ENCODE measurements around the gene TRPM4. TPM values are rescaled to one million over a fixed set of nuclear protein-coding genes. Genes with fewer than 3 reads are reported as not detected.

The TRPM4 gene
- total and polyA plus RNA-seq, 2 experiments from 2014 or later: 16.5 to 25.7 TPM

DNA sequence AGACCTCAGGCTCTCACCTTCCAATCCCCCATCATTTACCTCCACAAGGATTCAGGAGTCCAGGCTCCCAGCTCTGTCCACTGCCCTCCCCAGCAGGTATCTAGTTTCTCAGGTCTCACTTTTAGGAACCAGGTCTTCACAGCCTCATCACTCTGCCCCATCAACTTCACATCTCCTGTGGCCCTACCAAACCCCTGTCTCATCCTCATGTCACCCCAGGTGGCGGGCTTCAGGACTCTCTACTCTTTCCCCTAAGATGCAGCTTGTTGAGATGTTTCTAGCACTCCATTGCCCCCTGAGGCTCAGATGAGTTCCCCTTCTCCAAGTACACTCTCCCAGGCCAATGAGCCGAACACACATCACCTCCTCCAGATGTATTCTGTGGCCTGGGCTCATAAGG is 36.7 kb upstream of the TRPM4 start:
- no peak for DNase-seq (ENCODE audit: low spot score)
- no peak overlapping the region for H3K27ac Mint-ChIP-seq
- H3K9me3 Mint-ChIP-seq: no peaks in the 10 kb centered on the region
- TF ChIP-seq ZNF331 (CRISPR knock-in tag; IDR thresholded peaks at IDR 0.05; ENCODE audit: low read depth) (no peak), JUNB (IDR thresholded peaks at IDR 0.05; ENCODE audit: unreplicated experiment) (no peak), ZNF114 (CRISPR knock-in tag; IDR thresholded peaks at IDR 0.05) (no peak), POLR2AphosphoS5 (IDR thresholded peaks at IDR 0.05; ENCODE audit: low read depth) (no peak), EZH2phosphoT487 (IDR thresholded peaks at IDR 0.05; ENCODE audit: unreplicated experiment) (no peak), STAT1 (IDR thresholded peaks at IDR 0.05; ENCODE audit: unreplicated experiment) (no peak), CREB1 (CRISPR knock-in tag; IDR thresholded peaks at IDR 0.05; ENCODE audit: low read depth) (no peak), EZH2 (IDR thresholded peaks at IDR 0.05; ENCODE audit: low read depth, unreplicated experiment) (no peak), NANOG (IDR thresholded peaks at IDR 0.05; ENCODE audit: borderline replicate concordance) (no peak)
- TF ChIP-seq, protein P1, sequence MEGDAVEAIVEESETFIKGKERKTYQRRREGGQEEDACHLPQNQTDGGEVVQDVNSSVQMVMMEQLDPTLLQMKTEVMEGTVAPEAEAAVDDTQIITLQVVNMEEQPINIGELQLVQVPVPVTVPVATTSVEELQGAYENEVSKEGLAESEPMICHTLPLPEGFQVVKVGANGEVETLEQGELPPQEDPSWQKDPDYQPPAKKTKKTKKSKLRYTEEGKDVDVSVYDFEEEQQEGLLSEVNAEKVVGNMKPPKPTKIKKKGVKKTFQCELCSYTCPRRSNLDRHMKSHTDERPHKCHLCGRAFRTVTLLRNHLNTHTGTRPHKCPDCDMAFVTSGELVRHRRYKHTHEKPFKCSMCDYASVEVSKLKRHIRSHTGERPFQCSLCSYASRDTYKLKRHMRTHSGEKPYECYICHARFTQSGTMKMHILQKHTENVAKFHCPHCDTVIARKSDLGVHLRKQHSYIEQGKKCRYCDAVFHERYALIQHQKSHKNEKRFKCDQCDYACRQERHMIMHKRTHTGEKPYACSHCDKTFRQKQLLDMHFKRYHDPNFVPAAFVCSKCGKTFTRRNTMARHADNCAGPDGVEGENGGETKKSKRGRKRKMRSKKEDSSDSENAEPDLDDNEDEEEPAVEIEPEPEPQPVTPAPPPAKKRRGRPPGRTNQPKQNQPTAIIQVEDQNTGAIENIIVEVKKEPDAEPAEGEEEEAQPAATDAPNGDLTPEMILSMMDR (conservative IDR thresholded peaks at IDR 0.05; ENCODE audit: low read depth in 2 of 2): no peak
- TF ChIP-seq, protein P2, sequence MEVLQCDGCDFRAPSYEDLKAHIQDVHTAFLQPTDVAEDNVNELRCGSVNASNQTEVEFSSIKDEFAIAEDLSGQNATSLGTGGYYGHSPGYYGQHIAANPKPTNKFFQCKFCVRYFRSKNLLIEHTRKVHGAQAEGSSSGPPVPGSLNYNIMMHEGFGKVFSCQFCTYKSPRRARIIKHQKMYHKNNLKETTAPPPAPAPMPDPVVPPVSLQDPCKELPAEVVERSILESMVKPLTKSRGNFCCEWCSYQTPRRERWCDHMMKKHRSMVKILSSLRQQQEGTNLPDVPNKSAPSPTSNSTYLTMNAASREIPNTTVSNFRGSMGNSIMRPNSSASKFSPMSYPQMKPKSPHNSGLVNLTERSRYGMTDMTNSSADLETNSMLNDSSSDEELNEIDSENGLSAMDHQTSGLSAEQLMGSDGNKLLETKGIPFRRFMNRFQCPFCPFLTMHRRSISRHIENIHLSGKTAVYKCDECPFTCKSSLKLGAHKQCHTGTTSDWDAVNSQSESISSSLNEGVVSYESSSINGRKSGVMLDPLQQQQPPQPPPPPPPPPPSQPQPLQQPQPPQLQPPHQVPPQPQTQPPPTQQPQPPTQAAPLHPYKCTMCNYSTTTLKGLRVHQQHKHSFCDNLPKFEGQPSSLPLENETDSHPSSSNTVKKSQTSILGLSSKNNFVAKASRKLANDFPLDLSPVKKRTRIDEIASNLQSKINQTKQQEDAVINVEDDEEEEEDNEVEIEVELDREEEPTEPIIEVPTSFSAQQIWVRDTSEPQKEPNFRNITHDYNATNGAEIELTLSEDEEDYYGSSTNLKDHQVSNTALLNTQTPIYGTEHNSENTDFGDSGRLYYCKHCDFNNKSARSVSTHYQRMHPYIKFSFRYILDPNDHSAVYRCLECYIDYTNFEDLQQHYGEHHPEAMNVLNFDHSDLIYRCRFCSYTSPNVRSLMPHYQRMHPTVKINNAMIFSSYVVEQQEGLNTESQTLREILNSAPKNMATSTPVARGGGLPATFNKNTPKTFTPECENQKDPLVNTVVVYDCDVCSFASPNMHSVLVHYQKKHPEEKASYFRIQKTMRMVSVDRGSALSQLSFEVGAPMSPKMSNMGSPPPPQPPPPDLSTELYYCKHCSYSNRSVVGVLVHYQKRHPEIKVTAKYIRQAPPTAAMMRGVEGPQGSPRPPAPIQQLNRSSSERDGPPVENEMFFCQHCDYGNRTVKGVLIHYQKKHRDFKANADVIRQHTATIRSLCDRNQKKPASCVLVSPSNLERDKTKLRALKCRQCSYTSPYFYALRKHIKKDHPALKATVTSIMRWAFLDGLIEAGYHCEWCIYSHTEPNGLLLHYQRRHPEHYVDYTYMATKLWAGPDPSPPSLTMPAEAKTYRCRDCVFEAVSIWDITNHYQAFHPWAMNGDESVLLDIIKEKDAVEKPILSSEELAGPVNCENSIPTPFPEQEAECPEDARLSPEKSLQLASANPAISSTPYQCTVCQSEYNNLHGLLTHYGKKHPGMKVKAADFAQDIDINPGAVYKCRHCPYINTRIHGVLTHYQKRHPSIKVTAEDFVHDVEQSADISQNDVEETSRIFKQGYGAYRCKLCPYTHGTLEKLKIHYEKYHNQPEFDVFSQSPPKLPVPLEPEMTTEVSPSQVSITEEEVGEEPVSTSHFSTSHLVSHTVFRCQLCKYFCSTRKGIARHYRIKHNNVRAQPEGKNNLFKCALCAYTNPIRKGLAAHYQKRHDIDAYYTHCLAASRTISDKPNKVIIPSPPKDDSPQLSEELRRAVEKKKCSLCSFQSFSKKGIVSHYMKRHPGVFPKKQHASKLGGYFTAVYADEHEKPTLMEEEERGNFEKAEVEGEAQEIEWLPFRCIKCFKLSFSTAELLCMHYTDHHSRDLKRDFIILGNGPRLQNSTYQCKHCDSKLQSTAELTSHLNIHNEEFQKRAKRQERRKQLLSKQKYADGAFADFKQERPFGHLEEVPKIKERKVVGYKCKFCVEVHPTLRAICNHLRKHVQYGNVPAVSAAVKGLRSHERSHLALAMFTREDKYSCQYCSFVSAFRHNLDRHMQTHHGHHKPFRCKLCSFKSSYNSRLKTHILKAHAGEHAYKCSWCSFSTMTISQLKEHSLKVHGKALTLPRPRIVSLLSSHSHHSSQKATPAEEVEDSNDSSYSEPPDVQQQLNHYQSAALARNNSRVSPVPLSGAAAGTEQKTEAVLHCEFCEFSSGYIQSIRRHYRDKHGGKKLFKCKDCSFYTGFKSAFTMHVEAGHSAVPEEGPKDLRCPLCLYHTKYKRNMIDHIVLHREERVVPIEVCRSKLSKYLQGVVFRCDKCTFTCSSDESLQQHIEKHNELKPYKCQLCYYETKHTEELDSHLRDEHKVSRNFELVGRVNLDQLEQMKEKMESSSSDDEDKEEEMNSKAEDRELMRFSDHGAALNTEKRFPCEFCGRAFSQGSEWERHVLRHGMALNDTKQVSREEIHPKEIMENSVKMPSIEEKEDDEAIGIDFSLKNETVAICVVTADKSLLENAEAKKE (CRISPR knock-in tag; IDR thresholded peaks at IDR 0.05): no peak
- TF ChIP-seq, protein P3, sequence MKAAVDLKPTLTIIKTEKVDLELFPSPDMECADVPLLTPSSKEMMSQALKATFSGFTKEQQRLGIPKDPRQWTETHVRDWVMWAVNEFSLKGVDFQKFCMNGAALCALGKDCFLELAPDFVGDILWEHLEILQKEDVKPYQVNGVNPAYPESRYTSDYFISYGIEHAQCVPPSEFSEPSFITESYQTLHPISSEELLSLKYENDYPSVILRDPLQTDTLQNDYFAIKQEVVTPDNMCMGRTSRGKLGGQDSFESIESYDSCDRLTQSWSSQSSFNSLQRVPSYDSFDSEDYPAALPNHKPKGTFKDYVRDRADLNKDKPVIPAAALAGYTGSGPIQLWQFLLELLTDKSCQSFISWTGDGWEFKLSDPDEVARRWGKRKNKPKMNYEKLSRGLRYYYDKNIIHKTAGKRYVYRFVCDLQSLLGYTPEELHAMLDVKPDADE (IDR thresholded peaks at IDR 0.05): no peak
- TF ChIP-seq, protein P4, sequence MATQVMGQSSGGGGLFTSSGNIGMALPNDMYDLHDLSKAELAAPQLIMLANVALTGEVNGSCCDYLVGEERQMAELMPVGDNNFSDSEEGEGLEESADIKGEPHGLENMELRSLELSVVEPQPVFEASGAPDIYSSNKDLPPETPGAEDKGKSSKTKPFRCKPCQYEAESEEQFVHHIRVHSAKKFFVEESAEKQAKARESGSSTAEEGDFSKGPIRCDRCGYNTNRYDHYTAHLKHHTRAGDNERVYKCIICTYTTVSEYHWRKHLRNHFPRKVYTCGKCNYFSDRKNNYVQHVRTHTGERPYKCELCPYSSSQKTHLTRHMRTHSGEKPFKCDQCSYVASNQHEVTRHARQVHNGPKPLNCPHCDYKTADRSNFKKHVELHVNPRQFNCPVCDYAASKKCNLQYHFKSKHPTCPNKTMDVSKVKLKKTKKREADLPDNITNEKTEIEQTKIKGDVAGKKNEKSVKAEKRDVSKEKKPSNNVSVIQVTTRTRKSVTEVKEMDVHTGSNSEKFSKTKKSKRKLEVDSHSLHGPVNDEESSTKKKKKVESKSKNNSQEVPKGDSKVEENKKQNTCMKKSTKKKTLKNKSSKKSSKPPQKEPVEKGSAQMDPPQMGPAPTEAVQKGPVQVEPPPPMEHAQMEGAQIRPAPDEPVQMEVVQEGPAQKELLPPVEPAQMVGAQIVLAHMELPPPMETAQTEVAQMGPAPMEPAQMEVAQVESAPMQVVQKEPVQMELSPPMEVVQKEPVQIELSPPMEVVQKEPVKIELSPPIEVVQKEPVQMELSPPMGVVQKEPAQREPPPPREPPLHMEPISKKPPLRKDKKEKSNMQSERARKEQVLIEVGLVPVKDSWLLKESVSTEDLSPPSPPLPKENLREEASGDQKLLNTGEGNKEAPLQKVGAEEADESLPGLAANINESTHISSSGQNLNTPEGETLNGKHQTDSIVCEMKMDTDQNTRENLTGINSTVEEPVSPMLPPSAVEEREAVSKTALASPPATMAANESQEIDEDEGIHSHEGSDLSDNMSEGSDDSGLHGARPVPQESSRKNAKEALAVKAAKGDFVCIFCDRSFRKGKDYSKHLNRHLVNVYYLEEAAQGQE (IDR thresholded peaks at IDR 0.05; ENCODE audit: unreplicated experiment): no peak
- peak overlapping the region; percentile 50 for H3K4me3 Mint-ChIP-seq
- H3K4me2 ChIP-seq: no peak overlapping the region; the same call in 1 of the 2 replicates
- H3K27ac ChIP-seq (ENCODE audit: low read depth): no peak overlapping the region
- H3K36me3 Mint-ChIP-seq (ENCODE audit: low read depth): no peaks in the 10 kb centered on the region
- no peak for ATAC-seq
- no peaks in the 10 kb centered on the region; the same call in 1 of the 2 replicates for H4K20me1 ChIP-seq (replicated peaks; ENCODE audit: insufficient read depth)
- peaks cover 5% of the 10 kb centered on the region for H3K4me1 ChIP-seq (ENCODE audit: insufficient read depth)
- H3K79me2 ChIP-seq (replicated peaks; ENCODE audit: insufficient read depth): no peaks in the 10 kb centered on the region
- H3K27me3 ChIP-seq (ENCODE audit: insufficient read depth): peaks cover 36% of the 10 kb centered on the region
- H3K36me3 ChIP-seq (ENCODE audit: insufficient read depth): no peaks in the 10 kb centered on the region
- H3K4me1 Mint-ChIP-seq: peaks cover 13% of the 10 kb centered on the region
- peaks cover 5% of the 10 kb centered on the region; the same call in 1 of the 2 replicates for H3F3A ChIP-seq (replicated peaks; ENCODE audit: low read depth)
- H3K4me3 ChIP-seq: no peak overlapping the region
- no peaks in the 10 kb centered on the region for H3K9me2 ChIP-seq (ENCODE audit: insufficient read depth)
- H3K27me3 Mint-ChIP-seq (ENCODE audit: insufficient read depth, low read depth, poor library complexity): peaks cover 50% of the 10 kb centered on the region
- no peak overlapping the region for H2AFZ ChIP-seq
